MM.1S (cell line): ENCODE data around the gene PPP4R4.

ENCODE experiments used
- DNase-seq: peaks from one replicate; pipeline ENCODE4 v3.0.0-alpha.2; 2015
- H2AFZ ChIP-seq: fragments of 300-600 bp; sonication (generic); 2 replicates; pipeline ENCODE4 v1.6.0; 2016; ENCODE audit warnings: antibody characterized with exemption, low read length
- H3F3A ChIP-seq: fragments of 300-600 bp; sonication (generic); 2 replicates; pipeline ENCODE4 v1.6.1; 2016; ENCODE audit warnings: mild to moderate bottlenecking, antibody characterized with exemption, low read length, moderate library complexity, mixed read lengths; ENCODE audit not compliant: insufficient read depth
- H3K27ac ChIP-seq: fragments of 300-600 bp; sonication (generic); 2 replicates; pipeline ENCODE4 v1.5.1; 2016; ENCODE audit warnings: mild to moderate bottlenecking, low read length
- H3K27me3 ChIP-seq: fragments of 300-600 bp; sonication (generic); replicated peaks from 2 replicates; pipeline ENCODE4 v1.6.0; 2016; ENCODE audit warnings: low read length; ENCODE audit not compliant: insufficient read depth
- H3K36me3 ChIP-seq: fragments of 300-600 bp; sonication (generic); replicated peaks from 2 replicates; pipeline ENCODE4 v1.6.1; 2016; ENCODE audit warnings: mild to moderate bottlenecking, low read length, mixed read lengths; ENCODE audit not compliant: insufficient read depth
- H3K4me1 ChIP-seq: fragments of 300-600 bp; sonication (generic); 2 replicates; pipeline ENCODE4 v1.6.1; 2016; ENCODE audit warnings: low read length, mixed read lengths
- H3K4me2 ChIP-seq: fragments of 300-600 bp; sonication (generic); 2 replicates; pipeline ENCODE4 v1.6.0; 2016; ENCODE audit warnings: low read depth, low read length
- H3K4me3 ChIP-seq: fragments of 300-600 bp; sonication (generic); 2 replicates; pipeline ENCODE4 v1.5.1; 2016; ENCODE audit warnings: low read length, mixed read lengths
- H3K79me2 ChIP-seq: fragments of 300-600 bp; sonication (generic); 2 replicates; pipeline ENCODE4 v1.6.1; 2016; ENCODE audit warnings: mixed run types, low read length, mixed read lengths
- H3K9ac ChIP-seq: fragments of 300-600 bp; sonication (generic); 2 replicates; pipeline ENCODE4 v1.6.1; 2016; ENCODE audit warnings: low read length, mixed read lengths
- H3K9me2 ChIP-seq: fragments of 300-600 bp; sonication (generic); replicated peaks from 2 replicates; pipeline ENCODE4 v1.6.1; 2016; ENCODE audit warnings: mild to moderate bottlenecking, low read length, mixed read lengths; ENCODE audit not compliant: insufficient read depth
- H3K9me3 ChIP-seq: fragments of 300-600 bp; sonication (generic); replicated peaks from 2 replicates; pipeline ENCODE4 v1.6.1; 2016; ENCODE audit warnings: mild to moderate bottlenecking, low read length, mixed read lengths; ENCODE audit not compliant: insufficient read depth
- H4K20me1 ChIP-seq: fragments of 300-600 bp; sonication (generic); 2 replicates; pipeline ENCODE4 v1.6.1; 2016; ENCODE audit warnings: mild to moderate bottlenecking, low read length, moderate library complexity, mixed read lengths; ENCODE audit not compliant: insufficient read depth
- EZH2 ChIP-seq: fragments of 300-600 bp; sonication (generic); optimal IDR thresholded peaks from 2 replicates; pipeline ENCODE3; 2017; ENCODE audit warnings: low read depth, mild to moderate bottlenecking, antibody characterized with exemption, low read length, mixed read lengths
- EZH2phosphoT487 ChIP-seq: fragments of 300-600 bp; sonication (generic); IDR thresholded peaks from 2 replicates; pipeline ENCODE4 v1.6.1; 2018; ENCODE audit warnings: antibody characterized with exemption, low read length
- TF ChIP-seq, protein P1 (sequence below): fragments of 300-600 bp; sonication (generic); IDR thresholded peaks from 2 replicates; pipeline ENCODE4 v1.5.1; 2016; ENCODE audit warnings: antibody characterized with exemption, low read length, mixed read lengths

Gene PPP4R4

DNA sequence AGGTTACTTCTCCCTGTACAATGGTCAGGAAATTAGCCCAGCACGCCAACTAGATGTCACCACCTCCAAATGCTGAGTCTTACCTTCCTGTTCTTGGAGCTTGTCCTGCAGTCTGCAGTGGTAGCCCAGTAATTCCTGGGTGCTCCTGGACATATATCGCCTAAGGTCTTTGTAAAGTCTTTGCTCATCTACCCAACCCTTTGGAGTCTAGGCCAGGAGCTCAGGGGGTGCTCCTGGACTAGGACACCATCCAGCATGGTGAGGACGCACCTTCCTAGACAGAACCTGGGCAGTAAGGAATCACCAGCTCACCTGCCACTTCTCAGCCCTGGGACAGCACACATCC, 118.4 kb downstream of the PPP4R4 start:
- H3K79me2 ChIP-seq = no peaks in the 10 kb centered on the region
- H3K9me2 ChIP-seq = no peaks in the 10 kb centered on the region
- H3K4me2 ChIP-seq = no peak overlapping the region
- no peaks in the 10 kb centered on the region for H3F3A ChIP-seq
- no peak overlapping the region for H3K9ac ChIP-seq
- H3K27ac ChIP-seq = no peak overlapping the region
- no peaks in the 10 kb centered on the region for H4K20me1 ChIP-seq
- H2AFZ ChIP-seq = no peak overlapping the region
- DNase-seq = no peak
- no peaks in the 10 kb centered on the region for H3K27me3 ChIP-seq
- no peak overlapping the region for H3K4me3 ChIP-seq
- no peaks in the 10 kb centered on the region for H3K36me3 ChIP-seq
- H3K9me3 ChIP-seq = no peaks in the 10 kb centered on the region
- TF ChIP-seq, protein P1, sequence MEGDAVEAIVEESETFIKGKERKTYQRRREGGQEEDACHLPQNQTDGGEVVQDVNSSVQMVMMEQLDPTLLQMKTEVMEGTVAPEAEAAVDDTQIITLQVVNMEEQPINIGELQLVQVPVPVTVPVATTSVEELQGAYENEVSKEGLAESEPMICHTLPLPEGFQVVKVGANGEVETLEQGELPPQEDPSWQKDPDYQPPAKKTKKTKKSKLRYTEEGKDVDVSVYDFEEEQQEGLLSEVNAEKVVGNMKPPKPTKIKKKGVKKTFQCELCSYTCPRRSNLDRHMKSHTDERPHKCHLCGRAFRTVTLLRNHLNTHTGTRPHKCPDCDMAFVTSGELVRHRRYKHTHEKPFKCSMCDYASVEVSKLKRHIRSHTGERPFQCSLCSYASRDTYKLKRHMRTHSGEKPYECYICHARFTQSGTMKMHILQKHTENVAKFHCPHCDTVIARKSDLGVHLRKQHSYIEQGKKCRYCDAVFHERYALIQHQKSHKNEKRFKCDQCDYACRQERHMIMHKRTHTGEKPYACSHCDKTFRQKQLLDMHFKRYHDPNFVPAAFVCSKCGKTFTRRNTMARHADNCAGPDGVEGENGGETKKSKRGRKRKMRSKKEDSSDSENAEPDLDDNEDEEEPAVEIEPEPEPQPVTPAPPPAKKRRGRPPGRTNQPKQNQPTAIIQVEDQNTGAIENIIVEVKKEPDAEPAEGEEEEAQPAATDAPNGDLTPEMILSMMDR = no peak
- TF ChIP-seq EZH2 (no peak), EZH2phosphoT487 (no peak)
- no peaks in the 10 kb centered on the region for H3K4me1 ChIP-seq

DNA sequence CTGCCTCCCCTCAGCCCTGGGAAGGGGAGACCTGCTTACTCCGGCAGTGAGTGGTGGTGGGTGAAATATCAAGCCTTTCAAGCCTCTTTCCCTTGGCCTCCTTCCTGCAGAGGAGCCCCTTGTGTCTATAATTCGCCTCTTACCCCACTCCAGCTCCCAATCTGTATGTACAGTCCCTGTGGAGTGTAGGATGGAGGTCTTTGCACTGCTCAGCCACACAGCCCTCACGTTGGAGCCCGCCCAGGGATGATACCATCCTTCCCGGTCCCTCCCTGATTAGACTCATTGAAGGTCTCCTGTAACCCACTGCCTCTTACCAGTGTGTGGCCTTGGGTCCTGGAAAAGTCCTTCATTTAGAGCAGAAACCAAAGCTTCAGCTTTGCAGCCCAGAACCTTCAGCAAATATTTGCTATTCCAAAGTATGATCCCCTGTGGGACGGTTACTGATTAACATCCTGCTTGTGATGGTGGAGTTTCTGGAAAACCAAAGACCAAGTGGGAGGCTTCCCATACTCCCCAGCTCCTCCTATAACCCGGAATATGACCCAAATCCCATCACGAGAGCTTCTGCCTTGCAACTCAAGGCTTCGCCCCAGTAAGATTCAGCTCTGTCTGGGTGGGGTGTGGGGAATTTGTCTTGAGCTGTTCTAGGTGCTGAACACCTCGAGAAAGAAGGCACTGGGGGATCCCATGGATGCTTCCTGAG, 118.9 kb downstream of the PPP4R4 start, which contains the start of gene SERPINA10:
Gene SERPINA10 (minus strand): TSS at position 397 of the 706 bp plus-strand sequence. CDS start 2,675 bp downstream, outside the sequence.
- TF ChIP-seq, protein P1 = no peak
- TF ChIP-seq EZH2phosphoT487 = no peak
- TF ChIP-seq EZH2 = no peak
- Histone ChIP-seq H2AFZ (no peak within 1 kb of the TSS), H3K9me2 (no peaks in the 10 kb centered on the region), H3K4me1 (no peaks in the 10 kb centered on the region), H3K4me3 (no peak within 1 kb of the TSS), H3K79me2 (no peaks in the 10 kb centered on the region), H3K4me2 (no peak within 1 kb of the TSS), H3K27ac (no peak within 1 kb of the TSS), H3K36me3 (no peaks in the 10 kb centered on the region), H3K27me3 (no peaks in the 10 kb centered on the region), H3K9me3 (no peaks in the 10 kb centered on the region), H4K20me1 (no peaks in the 10 kb centered on the region), H3F3A (no peaks in the 10 kb centered on the region), H3K9ac (no peak within 1 kb of the TSS)
- no peak for DNase-seq

DNA sequence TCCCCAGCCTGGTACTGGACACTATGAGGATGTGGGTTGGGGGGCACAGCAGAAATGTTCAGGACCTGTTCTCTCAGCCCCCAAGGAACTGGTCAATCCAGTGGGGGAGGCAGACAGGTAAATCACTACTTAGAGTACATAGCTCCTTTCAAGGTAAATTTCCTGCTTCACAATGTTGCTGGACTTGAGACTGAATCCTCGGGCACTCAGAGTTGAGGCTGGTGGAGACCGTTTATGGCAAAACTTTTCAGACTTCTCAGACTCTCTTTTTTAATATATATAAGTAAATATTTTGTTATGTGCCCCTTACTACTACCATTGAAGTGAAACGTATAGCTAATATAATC, 119.4 kb downstream of the PPP4R4 start:
- TF ChIP-seq EZH2 (no peak), EZH2phosphoT487 (no peak)
- TF ChIP-seq, protein P1 = no peak
- no peaks in the 10 kb centered on the region for H4K20me1 ChIP-seq
- no peak overlapping the region for H2AFZ ChIP-seq
- H3K9me3 ChIP-seq = no peaks in the 10 kb centered on the region
- H3K9me2 ChIP-seq = no peaks in the 10 kb centered on the region
- H3K36me3 ChIP-seq = no peaks in the 10 kb centered on the region
- no peaks in the 10 kb centered on the region for H3K79me2 ChIP-seq
- H3F3A ChIP-seq = no peaks in the 10 kb centered on the region
- no peaks in the 10 kb centered on the region for H3K4me1 ChIP-seq
- DNase-seq = no peak
- H3K9ac ChIP-seq = no peak overlapping the region
- no peak overlapping the region for H3K27ac ChIP-seq
- no peaks in the 10 kb centered on the region for H3K27me3 ChIP-seq
- H3K4me3 ChIP-seq = no peak overlapping the region
- no peak overlapping the region for H3K4me2 ChIP-seq
